Panc1 (cell line): ENCODE results near the gene UGT2A3. TPM values are rescaled to one million over a fixed set of nuclear protein-coding genes. Genes with fewer than 3 reads are reported as not detected.

Experiments used
- ATAC-seq: fragments of 200-7000 bp; cut with Tn5 transposase; 2 replicates; pipeline ENCODE4 v1.9.1; 2020; ENCODE audit warnings: mild to moderate bottlenecking, moderate library complexity
- BruUV-seq: library from RNA; stranded (reverse); fragments of 400-500 nt; replicated peaks from 2 replicates; lab custom pipeline; 2021; lab: Mats Ljungman, UMichigan
- CTCF ChIA-PET: fragments of 300-600 bp; sonication (Branson Sonifier 250); formaldehyde crosslinking; loops from one replicate; lab custom pipeline; 2022; ENCODE audit warnings: antibody characterized with exemption; lab: Charles Lee
- POLR2A ChIA-PET: fragments of 300-600 bp; sonication (Branson Sonifier 250); formaldehyde crosslinking; loops from one replicate; lab custom pipeline; 2022; ENCODE audit warnings: antibody characterized with exemption; lab: Charles Lee
- DNase-seq: peaks from one replicate; pipeline ENCODE4 v3.0.0-alpha.2; 2010; ENCODE audit warnings: low read depth, low spot score
- H3K27ac ChIP-seq: 2 replicates; pipeline ENCODE4 v1.5.1; 2011; ENCODE audit warnings: mild to moderate bottlenecking, low read length, inconsistent platforms
- H3K27me3 ChIP-seq: fragments of 200-500 bp; sonication (Bioruptor generic); 2 replicates; pipeline ENCODE4 v1.6.0; 2014; ENCODE audit warnings: low read length, inconsistent platforms; ENCODE audit not compliant: control insufficient read depth, insufficient read depth
- H3K36me3 ChIP-seq: fragments of 200-500 bp; sonication (Bioruptor generic); 2 replicates; pipeline ENCODE4 v1.5.1; 2014; ENCODE audit warnings: inconsistent platforms, mild to moderate bottlenecking, low read length, moderate library complexity; ENCODE audit not compliant: control insufficient read depth, insufficient read depth
- H3K4me1 ChIP-seq: 2 replicates; pipeline ENCODE4 v1.5.1; 2011; ENCODE audit warnings: inconsistent platforms, mild to moderate bottlenecking, low read length, moderate library complexity; ENCODE audit not compliant: control insufficient read depth, insufficient read depth
- H3K4me3 ChIP-seq, 2 experiments: 2 replicates each; pipeline ENCODE4 v1.5.1; 2011 to 2012; ENCODE audit warnings: low read depth in 2 of 2, low read length in 2 of 2, mild to moderate bottlenecking in 2 of 2, inconsistent platforms in 1 of 2, moderate library complexity in 1 of 2
- H3K9me3 ChIP-seq: fragments of 200-500 bp; sonication (Bioruptor generic); 2 replicates; pipeline ENCODE4 v1.5.1; 2014; ENCODE audit warnings: low read depth, mild to moderate bottlenecking, inconsistent platforms, low read length, moderate library complexity; ENCODE audit not compliant: control insufficient read depth, insufficient read depth
- CTCF ChIP-seq: fragments of 450-650 bp; IDR thresholded peaks from 2 replicates; pipeline ENCODE4 v1.5.1; 2017; ENCODE audit warnings: mild to moderate bottlenecking
- POLR2AphosphoS5 ChIP-seq: IDR thresholded peaks from 2 replicates; pipeline ENCODE4 v1.6.1; 2012; ENCODE audit warnings: mild to moderate bottlenecking, low read depth, low read length, moderate library complexity
- REST ChIP-seq, 2 experiments: IDR thresholded peaks; 2 replicates each; pipeline ENCODE4 v1.6.1; 2011 to 2012; ENCODE audit warnings: low read depth in 2 of 2, control low read depth in 1 of 2, low read length in 1 of 2, mild to moderate bottlenecking in 1 of 2, moderate library complexity in 1 of 2; ENCODE audit not compliant: insufficient read depth in 1 of 2
- SIN3A ChIP-seq: IDR thresholded peaks from 2 replicates; pipeline ENCODE4 v1.6.1; 2012; ENCODE audit warnings: low read depth, mild to moderate bottlenecking, low read length, moderate library complexity, borderline replicate concordance; ENCODE audit not compliant: insufficient read depth
- TCF7L2 ChIP-seq: IDR thresholded peaks from 2 replicates; pipeline ENCODE4 v1.6.1; 2011; ENCODE audit warnings: mild to moderate bottlenecking, low read depth, low read length, inconsistent platforms
- in situ Hi-C: cut with HindIII; loops from 2 replicates; pipeline ENCODE4 v1.10.0; 2016; ENCODE audit warnings: low sequenced_read_pairs, low pct_unique_long_range_greater_than_20kb
- intact Hi-C: fragments of 100-400 bp; cut with micrococcal nuclease; formaldehyde crosslinking; loops from one replicate; pipeline ENCODE4 v1.10.0; 2022; ENCODE audit not compliant: unreplicated experiment
- total RNA-seq: library from RNA; stranded (reverse); gene quantifications from one replicate; pipeline ENCODE4 v1.2.1, GENCODE V29; 2021; ENCODE audit not compliant: unreplicated experiment

Gene UGT2A3
- total RNA-seq, 1 experiment from 2014 or later, result 0.05 TPM

GRCh38 chr4:68909385-68909784 is 42.2 kb downstream of the UGT2A3 start:
- no TSS peak for BruUV-seq
- ChIA-PET POLR2A (no interaction called here), CTCF (no interaction called here)
- no peak for TF ChIP-seq TCF7L2
- no peak for TF ChIP-seq REST (IDR thresholded peaks at IDR 0.05; ENCODE audit: insufficient read depth in 1 of 2, low read depth in 2 of 2, low read length in 1 of 2)
- no peak for TF ChIP-seq POLR2AphosphoS5
- no peak for TF ChIP-seq CTCF
- no peak for TF ChIP-seq SIN3A
- H3K27me3 ChIP-seq, result no peaks in the 10 kb centered on the region
- H3K4me1 ChIP-seq, result no peaks in the 10 kb centered on the region
- no peak overlapping the region for H3K4me3 ChIP-seq
- DNase-seq (no peak), ATAC-seq (no peak)
- intact Hi-C loops (no loop called here), in situ Hi-C loops (no loop called here)
- H3K27ac ChIP-seq, result no peak overlapping the region
- H3K36me3 ChIP-seq, result no peaks in the 10 kb centered on the region
- no peaks in the 10 kb centered on the region for H3K9me3 ChIP-seq

GRCh38 chr4:68907788-68908700 is 43.6 kb downstream of the UGT2A3 start:
- no peak for TF ChIP-seq CTCF
- TF ChIP-seq POLR2AphosphoS5, result no peak
- TF ChIP-seq TCF7L2, result no peak
- no peak for TF ChIP-seq SIN3A
- no peak for TF ChIP-seq REST (IDR thresholded peaks at IDR 0.05; ENCODE audit: insufficient read depth in 1 of 2, low read depth in 2 of 2, low read length in 1 of 2)
- in situ Hi-C loops (no loop called here), intact Hi-C loops (no loop called here)
- ChIA-PET CTCF (no interaction called here), POLR2A (no interaction called here)
- Histone ChIP-seq H3K9me3 (no peaks in the 10 kb centered on the region), H3K4me3 (no peak overlapping the region), H3K36me3 (no peaks in the 10 kb centered on the region), H3K4me1 (no peaks in the 10 kb centered on the region), H3K27ac (no peak overlapping the region), H3K27me3 (no peaks in the 10 kb centered on the region)
- BruUV-seq, result no TSS peak
- DNase-seq, result no peak
- no peak for ATAC-seq
